Muscle of leg (tissue), 11 donors: ENCODE measurements around the gene IGSF8. TPM values are rescaled to one million over a fixed set of nuclear protein-coding genes. Genes with fewer than 3 reads are reported as not detected.

Experiments used
- DNase-seq: peaks from one replicate; pipeline ENCODE4 v3.0.0; 2013
- H3K27ac ChIP-seq: one replicate; pipeline ENCODE4 v1.5.1; 2013; ENCODE audit warnings: mild to moderate bottlenecking, low read length, control low read depth
- H3K27me3 ChIP-seq: one replicate; pipeline ENCODE4 v1.6.1; 2013; ENCODE audit warnings: low read length; ENCODE audit not compliant: control insufficient read depth, insufficient read depth
- H3K36me3 ChIP-seq: one replicate; pipeline ENCODE4 v1.6.1; 2013; ENCODE audit warnings: low read length; ENCODE audit not compliant: control insufficient read depth, insufficient read depth
- H3K4me1 ChIP-seq: one replicate; pipeline ENCODE4 v1.6.1; 2013; ENCODE audit warnings: low read length; ENCODE audit not compliant: control insufficient read depth, insufficient read depth
- H3K4me3 ChIP-seq: one replicate; pipeline ENCODE4 v1.5.1; 2013; ENCODE audit warnings: low read length, control low read depth
- H3K9me3 ChIP-seq: replicated peaks from 2 replicates; pipeline ENCODE4 v1.6.1; 2013; ENCODE audit warnings: low read depth, low read length; ENCODE audit not compliant: control insufficient read depth
- WGBS: methylation state at CpG from one replicate; pipeline ENCODE4 v1.1.5; 2013; ENCODE audit warnings: missing lambda C conversion rate; ENCODE audit not compliant: insufficient coverage; 5-methylcytosine and 5-hydroxymethylcytosine counted together
- polyA plus RNA-seq, 8 donors: library from polyadenylated mRNA; unstranded; fragments of 120-200 nt; gene quantifications; one replicate each; pipeline versions ENCODE4 v1.2.1 to v1.2.3, GENCODE V29; 2013; ENCODE audit warnings: inconsistent platforms in 1 of 8, low replicate concordance in 1 of 8; ENCODE audit not compliant: insufficient read length in 8 of 8, insufficient read depth in 1 of 8
- total RNA-seq: library from RNA; stranded (reverse); fragments of 120-200 nt; gene quantifications from one replicate; pipeline ENCODE4 v1.2.4, GENCODE V29; 2013

The IGSF8 gene
- total and polyA plus RNA-seq, 9 donors: 15.4 to 26.2 (median 21.1) TPM

DNA sequence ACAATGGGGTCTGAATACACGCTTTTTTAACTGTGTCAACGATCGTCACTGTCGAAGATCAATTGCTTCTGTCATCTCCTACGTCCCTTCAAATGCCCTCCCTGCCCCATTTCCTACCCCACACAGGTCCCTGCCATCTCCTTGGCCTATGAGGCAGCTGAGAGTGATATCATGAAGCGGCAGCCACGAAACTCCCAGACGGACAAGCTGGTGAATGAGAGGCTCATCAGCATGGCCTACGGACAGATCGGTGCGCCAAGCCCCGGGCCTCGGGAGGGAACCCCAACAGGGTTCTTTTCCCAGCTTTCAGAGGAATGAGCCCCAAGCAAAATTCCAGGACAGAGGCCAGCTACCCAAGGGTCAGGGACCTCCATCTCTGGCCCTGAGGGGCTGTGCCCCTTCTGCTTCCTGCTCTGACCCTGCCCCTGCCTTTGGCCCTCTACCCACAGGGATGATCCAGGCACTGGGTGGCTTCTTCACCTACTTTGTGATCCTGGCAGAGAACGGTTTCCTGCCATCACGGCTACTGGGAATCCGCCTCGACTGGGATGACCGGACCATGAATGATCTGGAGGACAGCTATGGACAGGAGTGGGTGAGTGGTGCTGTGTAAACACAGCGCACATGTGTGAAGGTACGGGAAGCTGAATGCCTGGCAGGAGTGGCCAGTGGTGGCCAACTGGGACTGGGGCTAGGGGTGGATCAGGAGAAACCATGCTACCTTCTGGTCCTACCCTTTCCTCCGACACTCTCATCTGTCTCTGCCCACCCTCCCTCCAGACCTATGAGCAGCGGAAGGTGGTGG, 37.9 kb upstream of the IGSF8 start:
- Histone ChIP-seq H3K27ac (no peak overlapping the region), H3K27me3 (no peaks in the 10 kb centered on the region), H3K9me3 (no peaks in the 10 kb centered on the region), H3K4me1 (no peaks in the 10 kb centered on the region), H3K36me3 (peaks cover 71% of the 10 kb centered on the region), H3K4me3 (no peak overlapping the region)
- DNase-seq: no peak
- WGBS: 86% methylated on average over 20 of the region's 22 CpGs

GRCh38 chr1:160134791-160135572, 36.6 kb upstream of the IGSF8 start:
- Histone ChIP-seq H3K4me3 (no peak overlapping the region), H3K27ac (no peak overlapping the region), H3K27me3 (no peaks in the 10 kb centered on the region), H3K4me1 (no peaks in the 10 kb centered on the region), H3K36me3 (peaks cover 73% of the 10 kb centered on the region), H3K9me3 (no peaks in the 10 kb centered on the region)
- 84% methylated on average over 18 of the region's 20 CpGs for WGBS
- DNase-seq: no peak

DNA sequence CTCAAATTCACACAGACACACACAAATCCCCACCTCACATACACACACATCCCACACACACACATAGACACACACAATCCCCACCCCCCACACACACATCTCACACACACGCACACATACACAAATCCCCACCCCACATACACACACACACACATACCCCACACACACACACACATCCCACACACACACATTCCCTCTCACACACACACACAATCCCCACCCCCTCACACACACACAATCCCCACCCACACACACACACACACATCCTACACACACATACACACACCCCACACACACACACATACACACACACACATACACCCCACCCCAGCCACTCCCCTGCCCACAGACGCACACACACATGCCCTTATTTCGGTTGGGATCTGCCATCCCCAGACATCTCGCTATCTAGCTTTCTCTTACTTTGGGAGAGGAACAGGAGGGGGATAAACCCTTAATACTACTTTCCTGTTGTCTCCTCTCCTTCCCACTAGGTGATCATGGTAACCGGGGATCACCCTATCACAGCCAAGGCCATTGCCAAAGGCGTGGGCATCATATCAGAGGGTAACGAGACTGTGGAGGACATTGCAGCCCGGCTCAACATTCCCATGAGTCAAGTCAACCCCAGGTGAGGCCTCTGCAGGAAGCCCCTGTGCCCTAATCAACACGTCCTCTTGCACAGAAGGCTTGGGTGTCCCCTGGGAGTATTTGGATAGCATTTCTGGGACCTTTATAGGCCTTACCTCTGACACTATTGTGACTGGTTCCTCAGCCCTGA, 35.8 kb upstream of the IGSF8 start:
- no peak for DNase-seq

DNA sequence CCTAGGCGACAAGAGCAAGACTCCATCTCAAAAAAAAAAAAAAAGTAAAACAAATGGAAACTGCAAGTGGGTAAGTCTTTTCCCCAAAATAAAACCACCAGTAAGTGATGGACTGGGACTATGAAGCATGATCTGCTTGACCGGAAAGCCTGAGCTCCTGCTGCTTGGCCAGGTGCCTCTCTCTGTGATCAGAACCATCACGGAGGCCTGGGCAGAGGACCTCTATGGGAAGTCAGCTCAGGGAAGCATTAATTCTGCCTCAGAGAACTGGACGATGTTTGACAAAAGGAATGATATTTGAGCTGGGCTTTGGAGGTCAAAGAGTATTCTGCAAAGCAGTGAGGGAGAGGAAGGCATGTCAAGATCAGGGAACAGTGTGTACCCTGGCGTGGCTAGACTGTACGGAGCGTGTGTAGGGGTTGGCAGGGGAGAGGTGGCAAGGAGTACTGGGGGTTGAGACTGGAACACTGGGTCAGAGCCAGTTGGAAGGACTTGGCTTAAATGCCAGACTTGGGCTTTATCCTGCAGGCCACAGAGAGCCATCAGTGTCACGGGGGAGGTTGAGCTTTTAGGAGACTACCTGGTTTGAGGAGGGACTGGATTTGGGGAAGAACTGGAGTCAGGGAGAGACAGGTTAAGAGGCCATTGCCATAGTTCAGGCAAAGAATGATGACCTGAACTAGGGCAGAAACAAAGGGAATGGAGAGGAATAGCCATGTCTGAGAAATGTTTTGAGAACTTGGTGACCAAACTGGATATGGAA, 33.6 kb upstream of the IGSF8 start:
- no peak overlapping the region for H3K27ac ChIP-seq
- no peaks in the 10 kb centered on the region for H3K9me3 ChIP-seq
- H3K27me3 ChIP-seq: no peaks in the 10 kb centered on the region
- no peak for DNase-seq
- H3K4me3 ChIP-seq: no peak overlapping the region
- peaks cover 2% of the 10 kb centered on the region for H3K4me1 ChIP-seq
- WGBS: 65% methylated on average over 7 of the region's 8 CpGs
- peaks cover 86% of the 10 kb centered on the region for H3K36me3 ChIP-seq

More for the DNA sequence above, 35.8 kb upstream of the IGSF8 start:
- H3K4me1 ChIP-seq: no peaks in the 10 kb centered on the region
- H3K9me3 ChIP-seq: no peaks in the 10 kb centered on the region
- H3K27ac ChIP-seq: no peak overlapping the region
- H3K36me3 ChIP-seq: peaks cover 73% of the 10 kb centered on the region
- no peak overlapping the region for H3K4me3 ChIP-seq
- no peaks in the 10 kb centered on the region for H3K27me3 ChIP-seq
- 86% methylated on average over 7 of the region's 9 CpGs for WGBS

DNA sequence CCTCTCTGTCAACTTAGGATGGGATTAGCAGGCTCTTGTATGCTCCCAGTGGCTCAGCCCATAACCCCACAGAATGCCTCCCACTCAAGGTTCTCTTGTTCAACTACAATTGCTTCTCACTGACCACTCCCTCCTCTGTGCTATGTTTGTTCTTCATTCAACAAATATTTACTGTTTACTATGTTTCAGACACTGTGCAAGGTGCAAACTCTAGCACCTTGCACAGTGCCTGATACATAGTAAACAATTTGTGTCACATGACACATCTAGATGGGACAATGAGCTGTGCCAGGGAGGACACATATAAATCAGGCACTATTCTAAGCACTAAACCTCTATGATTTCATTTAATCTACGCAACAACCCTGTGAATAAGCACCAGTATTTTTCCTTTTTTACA, 32.5 kb upstream of the IGSF8 start:
- WGBS: no CpG with 5 or more reads among the region's 1 CpG
- no peaks in the 10 kb centered on the region for H3K9me3 ChIP-seq
- no peak overlapping the region for H3K4me3 ChIP-seq
- H3K27ac ChIP-seq: no peak overlapping the region
- H3K36me3 ChIP-seq: peaks cover 77% of the 10 kb centered on the region
- peaks cover 2% of the 10 kb centered on the region for H3K4me1 ChIP-seq
- no peaks in the 10 kb centered on the region for H3K27me3 ChIP-seq
- no peak for DNase-seq

GRCh38 chr1:160130486-160130885, 32.1 kb upstream of the IGSF8 start:
- 46% methylated on average over 2 of the region's 5 CpGs for WGBS
- no peak for DNase-seq

DNA sequence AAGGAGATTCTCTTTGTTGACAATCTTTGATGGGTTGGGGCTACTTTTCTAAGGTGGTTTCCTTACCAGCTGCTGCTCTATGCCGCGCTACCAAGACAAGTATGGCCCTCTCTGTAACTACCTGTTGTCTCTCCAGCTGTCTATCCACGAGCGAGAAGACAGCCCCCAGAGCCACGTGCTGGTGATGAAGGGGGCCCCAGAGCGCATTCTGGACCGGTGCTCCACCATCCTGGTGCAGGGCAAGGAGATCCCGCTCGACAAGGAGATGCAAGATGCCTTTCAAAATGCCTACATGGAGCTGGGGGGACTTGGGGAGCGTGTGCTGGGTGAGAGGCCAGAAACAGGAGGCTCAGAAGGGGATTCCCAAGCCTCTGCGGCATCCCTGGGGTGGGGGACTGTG, 31.5 kb upstream of the IGSF8 start:
- H3K27ac ChIP-seq: no peak overlapping the region
- no peaks in the 10 kb centered on the region for H3K9me3 ChIP-seq
- H3K4me1 ChIP-seq: peaks cover 2% of the 10 kb centered on the region
- 78% methylated on average over 11 of the region's 11 CpGs for WGBS
- peaks cover 76% of the 10 kb centered on the region for H3K36me3 ChIP-seq
- no peak for DNase-seq
- no peaks in the 10 kb centered on the region for H3K27me3 ChIP-seq
- H3K4me3 ChIP-seq: no peak overlapping the region

More at GRCh38 chr1:160130486-160130885, 32.1 kb upstream of the IGSF8 start:
- Histone ChIP-seq H3K9me3 (no peaks in the 10 kb centered on the region), H3K4me3 (no peak overlapping the region), H3K27ac (no peak overlapping the region), H3K36me3 (peaks cover 76% of the 10 kb centered on the region), H3K4me1 (peaks cover 2% of the 10 kb centered on the region), H3K27me3 (no peaks in the 10 kb centered on the region)

DNA sequence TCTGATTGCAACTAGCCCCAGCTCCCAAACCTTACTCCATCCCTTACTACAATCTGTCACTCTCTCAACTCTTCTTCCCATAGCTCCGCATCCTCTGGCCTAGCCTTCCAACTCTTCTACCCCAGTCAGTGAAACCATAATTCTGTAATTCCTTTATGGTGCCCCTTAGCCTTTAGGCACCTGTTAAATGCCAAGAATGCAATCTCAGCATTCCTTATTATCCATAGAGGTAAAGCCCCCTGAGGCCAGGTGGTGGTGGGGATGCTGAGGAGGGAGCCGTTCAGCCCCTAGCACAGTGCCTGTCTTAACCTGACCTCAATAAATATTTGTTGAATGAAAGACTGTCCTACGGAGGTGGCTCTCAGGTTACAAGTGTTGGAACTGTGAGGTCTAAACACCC, 31.1 kb upstream of the IGSF8 start:
- H3K4me1 ChIP-seq: peaks cover 6% of the 10 kb centered on the region
- H3K27me3 ChIP-seq: no peaks in the 10 kb centered on the region
- peaks cover 76% of the 10 kb centered on the region for H3K36me3 ChIP-seq
- WGBS: no CpG with 5 or more reads among the region's 3 CpGs
- H3K9me3 ChIP-seq: no peaks in the 10 kb centered on the region
- H3K27ac ChIP-seq: no peak overlapping the region
- H3K4me3 ChIP-seq: no peak overlapping the region
- no peak for DNase-seq

GRCh38 chr1:160129046-160129445, 30.6 kb upstream of the IGSF8 start:
- no peaks in the 10 kb centered on the region for H3K9me3 ChIP-seq
- peaks cover 11% of the 10 kb centered on the region for H3K4me1 ChIP-seq
- H3K27me3 ChIP-seq: no peaks in the 10 kb centered on the region
- H3K4me3 ChIP-seq: no peak overlapping the region
- no peak for DNase-seq
- H3K27ac ChIP-seq: no peak overlapping the region
- no CpG with 5 or more reads among the region's 5 CpGs for WGBS
- H3K36me3 ChIP-seq: peaks cover 73% of the 10 kb centered on the region
